Tibial nerve (tissue), 4 donors: ENCODE data around the gene NUP210.

ENCODE experiments used
- EP300 ChIP-seq, 2 donors: sonication (generic); formaldehyde crosslinking; IDR thresholded peaks; one replicate each; pipeline ENCODE4 v1.6.1; 2017; ENCODE audit warnings: antibody characterized with exemption in 2 of 2, mild to moderate bottlenecking in 1 of 2
- POLR2A ChIP-seq, 2 donors: fragments of 450-650 bp; IDR thresholded peaks; one replicate each; pipeline ENCODE4 v1.6.1; 2017; ENCODE audit warnings: antibody characterized with exemption in 2 of 2, mild to moderate bottlenecking in 2 of 2, moderate library complexity in 2 of 2
- TF ChIP-seq, protein P1 (sequence below), 5 experiments: fragments of 200-600 bp in 3 of 5; fragments of 450-650 bp in 2 of 5; sonication (generic) in 3 of 5; IDR thresholded peaks; one replicate each; pipeline ENCODE4 v1.5.1; 2016 to 2019; ENCODE audit warnings: antibody characterized with exemption in 5 of 5, mild to moderate bottlenecking in 3 of 5, moderate library complexity in 2 of 5

GRCh38 chr3:13432093-13432492 lies 12.0 kb upstream of the NUP210 start:
- TF ChIP-seq, protein P1, sequence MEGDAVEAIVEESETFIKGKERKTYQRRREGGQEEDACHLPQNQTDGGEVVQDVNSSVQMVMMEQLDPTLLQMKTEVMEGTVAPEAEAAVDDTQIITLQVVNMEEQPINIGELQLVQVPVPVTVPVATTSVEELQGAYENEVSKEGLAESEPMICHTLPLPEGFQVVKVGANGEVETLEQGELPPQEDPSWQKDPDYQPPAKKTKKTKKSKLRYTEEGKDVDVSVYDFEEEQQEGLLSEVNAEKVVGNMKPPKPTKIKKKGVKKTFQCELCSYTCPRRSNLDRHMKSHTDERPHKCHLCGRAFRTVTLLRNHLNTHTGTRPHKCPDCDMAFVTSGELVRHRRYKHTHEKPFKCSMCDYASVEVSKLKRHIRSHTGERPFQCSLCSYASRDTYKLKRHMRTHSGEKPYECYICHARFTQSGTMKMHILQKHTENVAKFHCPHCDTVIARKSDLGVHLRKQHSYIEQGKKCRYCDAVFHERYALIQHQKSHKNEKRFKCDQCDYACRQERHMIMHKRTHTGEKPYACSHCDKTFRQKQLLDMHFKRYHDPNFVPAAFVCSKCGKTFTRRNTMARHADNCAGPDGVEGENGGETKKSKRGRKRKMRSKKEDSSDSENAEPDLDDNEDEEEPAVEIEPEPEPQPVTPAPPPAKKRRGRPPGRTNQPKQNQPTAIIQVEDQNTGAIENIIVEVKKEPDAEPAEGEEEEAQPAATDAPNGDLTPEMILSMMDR (IDR thresholded peaks at IDR 0.05) = no peak
- TF ChIP-seq POLR2A (IDR thresholded peaks at IDR 0.05) (no peak), EP300 (IDR thresholded peaks at IDR 0.05) (no peak)
